H1 (cell line): ENCODE data around the gene CD69. TPM values are rescaled to one million over a fixed set of nuclear protein-coding genes. Genes with fewer than 3 reads are reported as not detected.

Experiments
- CTCF ChIA-PET: fragments of 300-600 bp; sonication (Branson Sonifier 250); formaldehyde crosslinking; loops from one replicate; lab custom pipeline; 2021; ENCODE audit not compliant: partially characterized antibody; lab: Charles Lee
- POLR2A ChIA-PET: fragments of 300-600 bp; sonication (Branson Sonifier 250); formaldehyde crosslinking; loops from one replicate; lab custom pipeline; 2021; ENCODE audit warnings: inconsistent platforms; ENCODE audit not compliant: partially characterized antibody; lab: Charles Lee
- DNase-seq, 2 experiments: peaks; one replicate each; pipeline versions ENCODE4 v3.0.0 to v3.0.0-alpha.2; 2010 to 2022; ENCODE audit warnings: low spot score in 2 of 2, low read depth in 1 of 2, mixed read lengths in 1 of 2
- FAIRE-seq: peaks from 2 replicates; lab custom pipeline; 2011; peaks lifted over from hg19 to GRCh38; lab: Jason Lieb, UNC
- H2AFZ ChIP-seq: 2 replicates; pipeline ENCODE4 v1.8.1; 2012; ENCODE audit warnings: low read length, inconsistent platforms
- H2AK5ac ChIP-seq: 2 replicates; pipeline ENCODE4 v1.6.1; 2013; ENCODE audit warnings: low read depth, low read length
- H2BK120ac ChIP-seq: replicated peaks from 2 replicates; pipeline ENCODE3; 2013; ENCODE audit warnings: low read depth, low read length, inconsistent platforms
- H2BK12ac ChIP-seq: 2 replicates; pipeline ENCODE4 v1.6.1; 2013; ENCODE audit warnings: low read depth, low read length
- H2BK15ac ChIP-seq: 2 replicates; pipeline ENCODE4 v1.6.1; 2013; ENCODE audit warnings: low read length
- H2BK20ac ChIP-seq: 2 replicates; pipeline ENCODE4 v1.6.1; 2013; ENCODE audit warnings: low read length
- H2BK5ac ChIP-seq: 2 replicates; pipeline ENCODE4 v1.6.1; 2013; ENCODE audit warnings: low read depth, low read length
- H3K14ac ChIP-seq: 2 replicates; pipeline ENCODE4 v1.6.1; 2013; ENCODE audit warnings: inconsistent platforms; ENCODE audit not compliant: insufficient read length
- H3K18ac ChIP-seq: 2 replicates; pipeline ENCODE4 v1.6.1; 2013; ENCODE audit warnings: low read length; ENCODE audit errors: extremely low read depth
- H3K23ac ChIP-seq: 2 replicates; pipeline ENCODE4 v1.6.1; 2013; ENCODE audit warnings: inconsistent platforms; ENCODE audit not compliant: insufficient read length
- H3K23me2 ChIP-seq: 2 replicates; pipeline ENCODE4 v1.6.1; 2013; ENCODE audit warnings: low read depth, low read length
- H3K27ac ChIP-seq: 2 replicates; pipeline ENCODE4 v1.6.1; 2011; ENCODE audit warnings: low read depth, low read length, inconsistent platforms
- H3K27me3 ChIP-seq, 4 experiments: replicated peaks in 1 of 4; 1 replicate in 1 of 4; 2 replicates in 3 of 4; pipeline versions ENCODE4 v1.6.1 to v1.8.1; 2011 to 2013; ENCODE audit warnings: low read length in 3 of 4, mild to moderate bottlenecking in 3 of 4, inconsistent platforms in 2 of 4, mixed read lengths in 2 of 4, moderate library complexity in 1 of 4; ENCODE audit not compliant: control insufficient read depth in 3 of 4, insufficient read depth in 3 of 4; ENCODE audit errors: extremely low read depth in 1 of 4
- H3K36me3 ChIP-seq, 4 experiments: 2 replicates each; pipeline versions ENCODE4 v1.6.1 to v1.8.1; 2011 to 2013; ENCODE audit warnings: mild to moderate bottlenecking in 4 of 4, low read length in 3 of 4, moderate library complexity in 2 of 4, control low read depth in 1 of 4, inconsistent platforms in 1 of 4; ENCODE audit not compliant: insufficient read depth in 4 of 4, control insufficient read depth in 2 of 4
- H3K4ac ChIP-seq: replicated peaks from 2 replicates; pipeline ENCODE3; 2013; ENCODE audit warnings: low read length, low read depth, mixed read lengths, inconsistent platforms; ENCODE audit not compliant: insufficient read length
- H3K4me1 ChIP-seq, 4 experiments: replicated peaks in 1 of 4; 1 replicate in 1 of 4; 2 replicates in 3 of 4; pipeline versions ENCODE4 v1.6.1 to v1.8.1; 2011 to 2013; ENCODE audit warnings: low read length in 3 of 4, inconsistent platforms in 2 of 4, mixed read lengths in 1 of 4; ENCODE audit not compliant: insufficient read depth in 4 of 4, control insufficient read depth in 3 of 4
- H3K4me2 ChIP-seq, 2 experiments: 2 replicates each; pipeline versions ENCODE4 v1.6.1 to v1.8.1; 2011 to 2013; ENCODE audit warnings: low read depth in 2 of 2, low read length in 2 of 2, control low read depth in 1 of 2, inconsistent platforms in 1 of 2, mild to moderate bottlenecking in 1 of 2; ENCODE audit not compliant: insufficient read depth in 1 of 2
- H3K4me3 ChIP-seq, 4 experiments: fragments of 200-600, 300-600 bp in 1 of 4; sonication (generic), shearing (Covaris generic), sonication (Bioruptor Twin) in 1 of 4; 2 replicates each; pipeline versions ENCODE4 v1.5.1 to v1.8.1; 2011 to 2016; ENCODE audit warnings: low read length in 4 of 4, low read depth in 3 of 4, control low read depth in 2 of 4, inconsistent platforms in 2 of 4, mild to moderate bottlenecking in 2 of 4, mixed read lengths in 1 of 4, moderate library complexity in 1 of 4; ENCODE audit not compliant: insufficient read depth in 2 of 4; ENCODE audit errors: extremely low read depth in 1 of 4
- H3K56ac ChIP-seq: replicated peaks from 2 replicates; pipeline ENCODE3; 2013; ENCODE audit warnings: low read depth, mild to moderate bottlenecking, mixed read lengths, low read length, inconsistent platforms; ENCODE audit not compliant: insufficient read length
- H3K79me1 ChIP-seq: 2 replicates; pipeline ENCODE4 v1.6.1; 2013; ENCODE audit warnings: low read depth, low read length, control low read depth
- H3K79me2 ChIP-seq, 2 experiments: 2 replicates each; pipeline versions ENCODE4 v1.6.1 to v1.8.1; 2012 to 2013; ENCODE audit warnings: low read length in 2 of 2, mild to moderate bottlenecking in 2 of 2, inconsistent platforms in 1 of 2; ENCODE audit not compliant: insufficient read depth in 2 of 2, control insufficient read depth in 1 of 2
- H3K9ac ChIP-seq, 4 experiments: replicated peaks in 1 of 4; 1 replicate in 1 of 4; 2 replicates in 3 of 4; pipeline versions ENCODE4 v1.6.1 to v1.8.1; 2011 to 2013; ENCODE audit warnings: low read depth in 3 of 4, low read length in 3 of 4, control low read depth in 2 of 4, mild to moderate bottlenecking in 2 of 4, moderate library complexity in 2 of 4, inconsistent platforms in 1 of 4; ENCODE audit errors: extremely low read depth in 1 of 4
- H3K9me3 ChIP-seq, 2 experiments: 2 replicates each; pipeline versions ENCODE4 v1.6.1 to v1.8.1; 2012 to 2013; ENCODE audit warnings: mild to moderate bottlenecking in 2 of 2, moderate library complexity in 2 of 2, control low read depth in 1 of 2, inconsistent platforms in 1 of 2, low read depth in 1 of 2, low read length in 1 of 2, mixed read lengths in 1 of 2; ENCODE audit not compliant: insufficient read depth in 2 of 2
- H4K20me1 ChIP-seq, 2 experiments: replicated peaks in 1 of 2; 2 replicates each; pipeline versions ENCODE3 to v1.8.1; 2011 to 2013; ENCODE audit warnings: inconsistent platforms in 2 of 2, low read length in 2 of 2, mild to moderate bottlenecking in 1 of 2; ENCODE audit not compliant: insufficient read depth in 2 of 2, control insufficient read depth in 1 of 2
- H4K5ac ChIP-seq: 2 replicates; pipeline ENCODE4 v1.6.1; 2013; ENCODE audit warnings: low read length, low read depth, mixed read lengths, inconsistent platforms; ENCODE audit not compliant: insufficient read length
- H4K8ac ChIP-seq: 2 replicates; pipeline ENCODE4 v1.8.0; 2013; ENCODE audit warnings: mild to moderate bottlenecking, moderate library complexity, low read length, inconsistent platforms; ENCODE audit not compliant: insufficient read depth; ENCODE audit errors: extremely low read depth
- H4K91ac ChIP-seq: replicated peaks from 2 replicates; pipeline ENCODE3; 2013; ENCODE audit warnings: low read length, mixed read lengths, inconsistent platforms; ENCODE audit not compliant: insufficient read length
- CBX5 ChIP-seq: fragments of 300-800, 300-1000 bp; sonication (generic); IDR thresholded peaks from 2 replicates; pipeline ENCODE4 v1.7.1; 2016; ENCODE audit warnings: antibody characterized with exemption, low read length, low read depth
- CREB1 ChIP-seq: IDR thresholded peaks from 2 replicates; pipeline ENCODE4 v1.6.1; 2012; ENCODE audit warnings: inconsistent platforms
- EP300 ChIP-seq, 2 experiments: IDR thresholded peaks; 1 replicate in 1 of 2; 2 replicates in 1 of 2; pipeline ENCODE4 v1.6.1; 2011 to 2012; ENCODE audit warnings: low read depth in 2 of 2, low read length in 2 of 2, mild to moderate bottlenecking in 2 of 2, borderline replicate concordance in 1 of 2, inconsistent platforms in 1 of 2, moderate library complexity in 1 of 2
- HDAC2 ChIP-seq, 2 experiments: fragments of 300-600 bp in 1 of 2; sonication (generic) in 1 of 2; IDR thresholded peaks; 2 replicates each; pipeline ENCODE4 v1.6.1; 2011 to 2012; ENCODE audit warnings: low read depth in 2 of 2, low read length in 2 of 2, mild to moderate bottlenecking in 2 of 2, moderate library complexity in 2 of 2, borderline replicate concordance in 1 of 2, inconsistent platforms in 1 of 2
- HDAC6 ChIP-seq: IDR thresholded peaks from one replicate; pipeline ENCODE4 v1.7.1; 2012; ENCODE audit warnings: low read depth, mild to moderate bottlenecking, inconsistent platforms, low read length, moderate library complexity
- MAX ChIP-seq: IDR thresholded peaks from 2 replicates; pipeline ENCODE4 v1.6.1; 2012; ENCODE audit warnings: inconsistent platforms
- RAD21 ChIP-seq, 2 experiments: IDR thresholded peaks in 1 of 2; conservative IDR thresholded peaks in 1 of 2; 2 replicates each; pipeline ENCODE4 v1.6.1; 2011; ENCODE audit warnings: low read depth in 2 of 2, low read length in 2 of 2, improper control_type of control experiment in 1 of 2, inconsistent platforms in 1 of 2, mild to moderate bottlenecking in 1 of 2, moderate library complexity in 1 of 2
- SIRT6 ChIP-seq: IDR thresholded peaks from one replicate; pipeline ENCODE4 v1.7.1; 2012; ENCODE audit warnings: low read length, inconsistent platforms
- SIX5 ChIP-seq: IDR thresholded peaks from 2 replicates; pipeline ENCODE4 v1.6.1; 2011; ENCODE audit warnings: mild to moderate bottlenecking, low read depth, low read length
- TEAD4 ChIP-seq: IDR thresholded peaks from 2 replicates; pipeline ENCODE4 v1.6.1; 2012; ENCODE audit warnings: low read depth, low read length, inconsistent platforms, mixed read lengths
- WGBS, 2 experiments: shearing (Covaris generic) in 1 of 2; methylation state at CpG; one replicate each; pipeline versions ENCODE4 v1.1.6 to v1.1.7; 2013 to 2015; ENCODE audit warnings: low lambda C conversion rate in 2 of 2, mixed read lengths in 2 of 2, inconsistent platforms in 1 of 2, low coverage in 1 of 2, missing lambda C conversion rate in 1 of 2; ENCODE audit not compliant: insufficient replicate concordance in 2 of 2, insufficient coverage in 1 of 2, insufficient read length in 1 of 2; ENCODE audit errors: extremely low coverage in 1 of 2, missing lambda C conversion rate in 1 of 2; 5-methylcytosine and 5-hydroxymethylcytosine counted together
- polyA plus RNA-seq, 7 experiments: library from polyadenylated mRNA; depleted of rRNA in 3 of 7; stranded (reverse) in 5 of 7; unstranded in 2 of 7; fragments of >200 nt in 5 of 7; fragments of 200-250 nt in 2 of 7; gene quantifications; 1 replicate in 5 of 7; 2 replicates in 1 of 7; 4 replicates in 1 of 7; pipeline versions ENCODE4 v1.2.1 to v1.2.3, GENCODE V29; 2011 to 2013; ENCODE audit warnings: missing spikeins in 2 of 7, mixed read lengths in 2 of 7
- total RNA-seq: library from RNA; stranded (reverse); fragmentation: NEBNext Ultra II Directional; extraction: Animal tissue kit (Norgen Biotek cat#: 25700); gene quantifications from 2 replicates; pipeline ENCODE4 v1.2.1, GENCODE V29; 2021

The CD69 gene
- total and polyA plus RNA-seq, 2 of the 8 experiments (the other 6 are each of a cell fraction or from before 2014, with no cell fraction given), result not detected

GRCh38 chr12:9797722-9798619, 37.3 kb upstream of the CD69 start:
- H3K23me2 ChIP-seq, result no peaks in the 10 kb centered on the region
- no peak overlapping the region for H3K4me3 ChIP-seq
- no peak overlapping the region for H3K4me2 ChIP-seq
- H3K56ac ChIP-seq, result no peak overlapping the region
- no peak overlapping the region for H2AFZ ChIP-seq
- H2BK15ac ChIP-seq, result no peak overlapping the region
- H3K9me3 ChIP-seq, result no peaks in the 10 kb centered on the region
- no peak overlapping the region for H3K23ac ChIP-seq
- no peaks in the 10 kb centered on the region for H3K79me1 ChIP-seq
- no peak overlapping the region for H3K9ac ChIP-seq
- 40 to 100% methylated on average over 2 to 7 of the region's 7 CpGs for WGBS, 2 experiments
- H2AK5ac ChIP-seq, result no peak overlapping the region
- no peaks in the 10 kb centered on the region for H3K27me3 ChIP-seq
- no peak overlapping the region for H2BK20ac ChIP-seq
- ChIA-PET CTCF (interaction anchor here (0.5 to 10.7 kb wide), 24 partner anchors 9 to 466 kb away, joined by 3 to 278 read pairs (median 4); partner anchors contain the start of gene CD69), POLR2A (interaction anchor here (0.6 to 1.1 kb wide), 3 partner anchors 83 to 151 kb away, joined by 3 to 4 read pairs (median 4); no protein-coding TSS in a partner anchor)
- H3K18ac ChIP-seq, result no peak overlapping the region
- no peak overlapping the region for H2BK5ac ChIP-seq
- no peaks in the 10 kb centered on the region for H4K20me1 ChIP-seq
- H2BK12ac ChIP-seq, result no peak overlapping the region
- FAIRE-seq (peak; percentile 99), DNase-seq (peak in 1 of 2 experiments; percentile 43)
- no peak overlapping the region for H4K91ac ChIP-seq
- H4K8ac ChIP-seq, result no peak overlapping the region
- H3K27ac ChIP-seq, result no peak overlapping the region
- H4K5ac ChIP-seq, result no peak overlapping the region
- H3K79me2 ChIP-seq, result no peaks in the 10 kb centered on the region
- no peaks in the 10 kb centered on the region; a peak in 1 of 7 replicates for H3K4me1 ChIP-seq
- no peak overlapping the region for H3K14ac ChIP-seq
- H2BK120ac ChIP-seq, result no peak overlapping the region
- H3K4ac ChIP-seq, result no peak overlapping the region
- H3K36me3 ChIP-seq, result no peaks in the 10 kb centered on the region
- TF ChIP-seq TEAD4 (peak; percentile 96), HDAC6 (no peak), CBX5 (no peak), HDAC2 (IDR thresholded peaks at IDR 0.05; ENCODE audit: borderline replicate concordance in 1 of 2, low read depth in 2 of 2, low read length in 2 of 2) (no peak), SIRT6 (no peak), CREB1 (no peak), RAD21 (IDR thresholded peaks at IDR 0.05 in 1 of 2, conservative IDR thresholded peaks at IDR 0.05 in 1 of 2; ENCODE audit: low read depth in 2 of 2, low read length in 2 of 2) (peak; percentile 98 to 99), EP300 (IDR thresholded peaks at IDR 0.05; ENCODE audit: borderline replicate concordance in 1 of 2, low read depth in 2 of 2, low read length in 2 of 2) (peak in 1 of 2 experiments; percentile 67; a peak in 1 of 3 replicates), MAX (0 out of 2 replicates have a peak, but pooled peaks have one; percentile 10), SIX5 (no peak)
